Activated CD8-positive, alpha-beta memory T cell treated with anti-CD3 and anti-CD28 coated beads for 4 hours (primary cell): ENCODE data around the gene GAS2.

Experiments used
- DNase-seq, 2 donors: peaks; one replicate each; pipeline ENCODE4 v3.0.0-alpha.2; 2020; ENCODE audit warnings: low read depth in 2 of 2

The GAS2 gene

GRCh38 chr11:22787551-22788162 lies 121.2 kb downstream of the GAS2 start:
- DNase-seq = no peak

- no peak for DNase-seq
Measured at GRCh38 chr11:22792497-22792896, 126.1 kb downstream of the GAS2 start.

GRCh38 chr11:22795914-22796313 lies 129.5 kb downstream of the GAS2 start:
- no peak for DNase-seq

GRCh38 chr11:22797047-22797446 lies 130.6 kb downstream of the GAS2 start:
- DNase-seq = no peak

- DNase-seq = no peak
Measured at GRCh38 chr11:22798901-22799300, 132.5 kb downstream of the GAS2 start.

GRCh38 chr11:22800482-22800881 lies 134.1 kb downstream of the GAS2 start:
- no peak for DNase-seq

- DNase-seq = no peak
Measured at GRCh38 chr11:22802861-22803260, 136.4 kb downstream of the GAS2 start.

- DNase-seq = no peak
Measured at GRCh38 chr11:22807391-22807790, 141.0 kb downstream of the GAS2 start.

GRCh38 chr11:22807855-22808570 lies 141.6 kb downstream of the GAS2 start:
- no peak for DNase-seq

GRCh38 chr11:22808571-22809197 lies 142.3 kb downstream of the GAS2 start:
- DNase-seq = no peak

- DNase-seq = no peak
Measured at GRCh38 chr11:22809893-22810292, 143.5 kb downstream of the GAS2 start.

GRCh38 chr11:22822203-22822602 lies 155.8 kb downstream of the GAS2 start:
- no peak for DNase-seq

- no peak for DNase-seq
Measured at GRCh38 chr11:22828373-22828772, 162.0 kb downstream of the GAS2 start.

GRCh38 chr11:22829231-22830081 lies 163.0 kb downstream of the GAS2 start, which contains the start of gene SVIP:
SVIP (minus strand) TSS chr11:22829801; CDS start chr11:22829748, 53 bp downstream.
- peak; percentile 83 to 87 for DNase-seq

- no peak for DNase-seq
Measured at GRCh38 chr11:22830082-22830414, 163.6 kb downstream of the GAS2 start.

GRCh38 chr11:22832315-22833015 lies 166.1 kb downstream of the GAS2 start:
- no peak for DNase-seq

- no peak for DNase-seq
Measured at GRCh38 chr11:22846726-22847125, 180.3 kb downstream of the GAS2 start.

- DNase-seq = no peak
Measured at GRCh38 chr11:22851477-22851876, 185.1 kb downstream of the GAS2 start.

GRCh38 chr11:22859756-22860155 lies 193.3 kb downstream of the GAS2 start:
- no peak for DNase-seq

GRCh38 chr11:22860241-22860640 lies 193.8 kb downstream of the GAS2 start, which contains the start of gene CCDC179:
CCDC179 (minus strand) TSS chr11:22860474; CDS start chr11:22860421, 53 bp downstream.
- no peak for DNase-seq
